ENCODE measurements around the gene PRR20C. TPM values are rescaled to one million over a fixed set of nuclear protein-coding genes. Genes with fewer than 3 reads are reported as not detected.

The PRR20C gene
- total RNA-seq, 1 experiment from 2014 or later = not detected

Other genes starting within 250 kb of the PRR20C start
- not detected in 2 replicates for gene PRR20A, start 13.1 kb upstream of the PRR20C start, total RNA-seq (2014; rRNA removed; shearing (Covaris generic))
- not detected in 2 replicates for gene PRR20B, start 6.6 kb upstream of the PRR20C start, total RNA-seq (2014; rRNA removed; shearing (Covaris generic))
- not detected in 2 replicates for gene PRR20D, start 6.6 kb downstream of the PRR20C start, total RNA-seq (2014; rRNA removed; shearing (Covaris generic))
- not detected in 2 replicates for gene PRR20E, start 13.1 kb downstream of the PRR20C start, total RNA-seq (2014; rRNA removed; shearing (Covaris generic))